Measurements from ENCODE around the gene TFCP2L1.

TFCP2L1 gene

GRCh38 chr2:121283670-121284462, 1.1 kb downstream of the TFCP2L1 start (continued):
- TF ChIP-seq ZFP69B (tag by site-specific recombination; IDR thresholded peaks at IDR 0.05) (no peak), ZNF266 (tag by site-specific recombination; IDR thresholded peaks at IDR 0.05; ENCODE audit: low read depth) (no peak), ZNF223 (tag by site-specific recombination; IDR thresholded peaks at IDR 0.05) (no peak), MZF1 (tag by site-specific recombination; IDR thresholded peaks at IDR 0.05; ENCODE audit: borderline replicate concordance) (no peak), ZFP3 (tag by site-specific recombination; IDR thresholded peaks at IDR 0.05; ENCODE audit: low read depth) (no peak), ZNF114 (tag by site-specific recombination; IDR thresholded peaks at IDR 0.05) (no peak), ZNF362 (tag by site-specific recombination; IDR thresholded peaks at IDR 0.05) (no peak), ZBTB48 (tag by site-specific recombination; IDR thresholded peaks at IDR 0.05) (0 out of 2 replicates have a peak, but pooled peaks have one; percentile 2), ZNF239 (tag by site-specific recombination; IDR thresholded peaks at IDR 0.05) (no peak), TRIM28 (IDR thresholded peaks at IDR 0.05; ENCODE audit: borderline replicate concordance, low read length) (no peak), ZNF449 (tag by site-specific recombination; IDR thresholded peaks at IDR 0.05) (no peak), ZNF366 (tag by site-specific recombination; conservative IDR thresholded peaks at IDR 0.05) (0 out of 2 replicates have a peak, but pooled peaks have one; percentile 11), ZNF211 (tag by site-specific recombination; IDR thresholded peaks at IDR 0.05; ENCODE audit: low read depth) (no peak), ZNF155 (tag by site-specific recombination; IDR thresholded peaks at IDR 0.05) (no peak)

- CTCF ChIA-PET, result no interaction called here
- Histone ChIP-seq H3K4me1 (ENCODE audit: control insufficient read depth, insufficient read depth, low read length) (peaks cover 16% of the 10 kb centered on the region), H3K27ac (ENCODE audit: extremely low read depth, low read depth, low read length) (no peak overlapping the region), H3K36me3 (ENCODE audit: control insufficient read depth in 2 of 2, insufficient read depth in 1 of 2, low read length in 2 of 2) (peaks cover 0 to 13% of the 10 kb centered on the region in 2 experiments; a peak in 1 of 3 replicates), H3K4me3 (ENCODE audit: low read depth, low read length) (no peak overlapping the region), H3K9me3 (ENCODE audit: control insufficient read depth, insufficient read depth, low read depth, low read length) (no peaks in the 10 kb centered on the region)
- POLR2A ChIA-PET, result no interaction called here
- TF ChIP-seq ZNF747 (tag by site-specific recombination; IDR thresholded peaks at IDR 0.05) (no peak), KLF1 (tag by site-specific recombination; IDR thresholded peaks at IDR 0.05) (0 out of 2 replicates have a peak, but pooled peaks have one; percentile 15)
Observed at GRCh38 chr2:121282800-121283385, 2.1 kb downstream of the TFCP2L1 start.

- TF ChIP-seq ZNF18 (tag by site-specific recombination; IDR thresholded peaks at IDR 0.05), result no peak
- 0 out of 2 replicates have a peak, but pooled peaks have one; percentile 61 for TF ChIP-seq ZSCAN16 (tag by site-specific recombination; IDR thresholded peaks at IDR 0.05)
- Histone ChIP-seq H3K4me3 (ENCODE audit: low read depth, low read length) (no peak overlapping the region), H3K36me3 (ENCODE audit: control insufficient read depth in 2 of 2, insufficient read depth in 1 of 2, low read length in 2 of 2) (peaks cover 0 to 13% of the 10 kb centered on the region in 2 experiments; a peak in 1 of 3 replicates), H3K4me1 (ENCODE audit: control insufficient read depth, insufficient read depth, low read length) (peaks cover 16% of the 10 kb centered on the region), H3K9me3 (ENCODE audit: control insufficient read depth, insufficient read depth, low read depth, low read length) (no peaks in the 10 kb centered on the region), H3K27ac (ENCODE audit: extremely low read depth, low read depth, low read length) (no peak overlapping the region)
- CTCF ChIA-PET, result no interaction called here
- POLR2A ChIA-PET, result no interaction called here
Observed at GRCh38 chr2:121281694-121282093, 3.3 kb downstream of the TFCP2L1 start.
